Choroid plexus epithelial cell (primary cell): ENCODE measurements around the gene SLC35B4.

Experiments
- DNase-seq: peaks from one replicate; pipeline ENCODE4 v3.0.0-alpha.2; 2010; ENCODE audit warnings: low read depth
- H3K4me3 ChIP-seq: 2 replicates; pipeline ENCODE4 v1.5.1; 2011; ENCODE audit warnings: low read depth, mild to moderate bottlenecking, control low read depth, low read length, moderate library complexity
- CTCF ChIP-seq: conservative IDR thresholded peaks from 2 replicates; pipeline ENCODE4 v1.5.1; 2011; ENCODE audit warnings: low read depth, mild to moderate bottlenecking, control low read depth, inconsistent platforms, low read length, moderate library complexity

The SLC35B4 gene

DNA sequence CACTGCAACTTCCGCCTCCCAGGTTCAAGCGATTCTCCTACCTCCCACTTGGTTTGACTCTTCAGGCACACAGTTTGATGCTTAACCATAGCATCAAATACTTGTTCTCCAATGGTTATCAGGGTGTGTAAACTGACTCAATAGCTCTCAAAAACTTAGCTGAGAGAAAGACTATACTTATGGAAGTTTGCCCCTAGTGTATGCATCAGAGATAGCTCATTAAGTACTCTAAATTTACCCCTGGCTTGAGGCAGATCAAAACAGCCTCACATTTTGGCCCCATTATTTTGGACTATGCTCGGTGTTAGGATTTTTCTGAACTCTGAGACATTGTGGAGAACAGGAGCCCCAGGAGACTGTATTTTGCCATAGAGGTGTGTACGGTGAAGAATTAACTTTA is 40.8 kb upstream of the SLC35B4 start:
- H3K4me3 ChIP-seq = no peak overlapping the region
- no peak for DNase-seq
- peak; percentile 19 for TF ChIP-seq CTCF

DNA sequence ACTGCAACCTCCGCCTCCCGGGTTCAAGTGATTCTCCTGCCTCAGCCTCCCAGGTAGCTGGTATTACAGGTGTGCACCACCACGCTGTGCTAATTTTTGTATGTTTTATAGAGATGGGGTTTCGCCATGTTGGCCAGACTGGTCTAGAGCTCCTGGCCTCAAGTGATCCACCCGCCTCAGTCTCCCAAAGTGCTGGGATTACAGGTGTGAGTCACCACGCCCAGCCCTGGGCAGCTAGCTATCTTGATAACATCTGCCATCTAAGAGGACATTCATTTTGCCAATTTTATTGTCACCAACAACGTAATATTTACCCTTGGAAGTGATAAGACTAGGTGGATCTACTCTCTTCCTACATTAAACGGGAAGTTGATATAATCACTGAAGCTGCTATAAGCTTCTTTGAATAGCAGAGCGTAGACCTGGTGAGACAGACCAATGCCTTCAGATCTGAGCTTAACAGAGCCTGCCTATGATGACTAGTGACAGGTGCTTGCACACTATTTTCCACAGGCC is 39.7 kb upstream of the SLC35B4 start:
- no peak for DNase-seq
- H3K4me3 ChIP-seq = no peak overlapping the region
- TF ChIP-seq CTCF = no peak

DNA sequence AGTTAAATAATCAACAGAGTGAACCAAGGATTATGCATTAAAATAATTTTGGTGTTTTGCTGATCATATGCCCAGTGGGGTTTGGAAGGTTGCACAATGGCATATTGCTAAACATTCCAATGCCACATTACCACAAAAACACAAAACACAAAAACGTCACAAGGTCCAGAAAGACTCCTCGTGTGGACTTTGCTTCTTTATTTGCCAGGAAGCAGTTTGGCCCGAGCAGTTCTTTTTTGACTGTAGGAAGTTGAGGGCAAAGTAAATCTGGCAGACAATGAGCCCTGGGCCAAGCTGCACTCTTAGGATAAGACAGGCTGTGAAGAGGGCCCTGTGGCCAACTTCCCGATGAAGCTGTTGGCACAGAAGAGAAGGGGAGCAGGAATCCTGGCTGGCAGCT is 39.2 kb upstream of the SLC35B4 start:
- no peak for DNase-seq
- no peak for TF ChIP-seq CTCF
- no peak overlapping the region for H3K4me3 ChIP-seq

GRCh38 chr7:134355004-134355525 is 38.3 kb upstream of the SLC35B4 start:
- DNase-seq = no peak
- H3K4me3 ChIP-seq = no peak overlapping the region
- no peak for TF ChIP-seq CTCF

GRCh38 chr7:134353411-134353810 is 36.7 kb upstream of the SLC35B4 start:
- no peak overlapping the region for H3K4me3 ChIP-seq
- no peak for DNase-seq
- no peak for TF ChIP-seq CTCF

- H3K4me3 ChIP-seq = no peak overlapping the region
- DNase-seq = no peak
- no peak for TF ChIP-seq CTCF
These were observed 34.7 kb upstream of the SLC35B4 start for GRCh38 chr7:134351424-134351823.

GRCh38 chr7:134350709-134351108 is 34.0 kb upstream of the SLC35B4 start:
- H3K4me3 ChIP-seq = no peak overlapping the region
- no peak for TF ChIP-seq CTCF
- DNase-seq = no peak
